HG03520 (cell line): ENCODE results near the gene CERS2.
"Not testable (repeated sequence)": the region's sequence is repeated elsewhere in the genome, so short reads cannot be mapped to it uniquely, and the experiment has no call there.

ENCODE experiments used
- ATAC-seq: cut with Tn5 transposase; IDR thresholded peaks from one replicate; pipeline ENCODE4 v1.9.1; 2021; ENCODE audit warnings: mild to moderate bottlenecking, moderate library complexity; ENCODE audit not compliant: unreplicated experiment

Gene CERS2

DNA sequence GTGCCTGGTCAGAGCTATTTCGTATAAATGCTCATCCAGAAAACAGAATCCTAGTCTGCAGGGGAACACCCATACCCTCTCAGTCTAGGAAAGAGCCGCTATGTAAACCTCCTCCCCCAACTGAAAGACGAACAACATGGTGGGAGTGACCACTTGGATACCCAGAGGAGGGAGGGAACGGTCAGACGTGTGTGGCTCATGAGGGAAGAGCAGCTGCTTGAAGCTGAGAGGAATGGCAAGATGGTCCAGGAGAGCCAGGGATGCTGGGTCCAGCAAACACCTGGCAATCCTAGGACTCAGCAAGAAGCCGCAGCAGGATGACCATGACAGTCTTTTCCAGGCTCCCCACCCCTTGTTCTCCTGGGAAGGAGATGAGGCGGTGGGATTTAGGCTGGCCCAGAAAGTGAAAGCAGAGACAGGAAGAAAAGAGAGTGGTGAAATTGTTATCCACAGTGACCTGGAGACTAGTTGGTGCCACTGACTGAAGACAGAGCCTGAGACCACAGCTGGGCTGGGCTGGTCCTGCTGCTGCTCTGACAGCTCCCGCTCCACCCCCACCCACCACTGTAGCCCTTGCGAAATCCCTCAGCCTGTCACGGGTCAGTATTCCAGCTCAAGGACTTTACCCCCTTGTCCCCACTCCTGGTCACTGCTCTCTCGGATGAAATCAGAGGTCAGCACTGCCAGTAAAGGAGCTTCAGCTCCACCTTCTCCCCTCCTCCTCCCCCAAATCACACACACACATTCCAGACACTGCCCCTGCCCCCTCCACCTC, 3.6 kb downstream of the CERS2 start:
- ATAC-seq: no peak

DNA sequence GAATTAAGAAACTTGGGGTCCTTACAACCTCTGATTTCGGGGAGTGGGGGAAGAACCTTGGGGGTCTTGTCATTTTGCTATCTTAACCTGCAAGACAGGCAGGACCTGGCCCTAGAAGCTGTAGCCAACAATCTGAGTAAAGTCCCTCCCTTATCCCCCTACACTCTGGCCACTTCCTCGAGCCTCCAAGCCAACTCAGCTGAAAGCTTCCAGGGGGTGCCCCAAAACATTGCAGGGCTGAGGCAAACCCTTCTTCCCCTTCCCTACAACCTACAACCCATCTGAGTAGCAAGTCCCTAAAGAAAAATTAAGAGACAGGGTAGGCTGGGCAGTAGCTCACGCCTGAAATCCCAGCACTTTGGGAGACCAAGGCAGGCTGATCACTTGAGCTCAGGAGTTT, 5.0 kb downstream of the CERS2 start:
- no peak for ATAC-seq

DNA sequence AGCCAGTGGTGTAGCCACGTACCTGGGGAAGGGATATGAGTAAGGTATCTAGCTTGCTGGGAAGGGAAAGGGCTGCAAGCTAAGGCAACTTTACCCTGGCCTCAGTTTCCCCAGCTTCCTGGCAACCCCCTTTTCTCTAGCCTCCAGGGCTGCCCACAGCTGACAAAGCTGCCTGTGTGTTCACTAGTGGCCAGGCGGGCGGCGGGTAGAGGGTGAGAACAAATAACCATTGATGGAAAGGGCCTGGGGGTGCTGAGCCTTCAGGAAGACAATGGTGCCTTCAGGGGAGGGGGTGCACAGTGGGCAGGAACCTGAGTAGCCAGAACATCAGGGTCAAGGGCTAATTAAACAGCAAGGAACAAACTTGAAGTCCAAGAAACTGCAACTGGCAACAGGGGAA, 6.1 kb downstream of the CERS2 start:
- no peak for ATAC-seq

DNA sequence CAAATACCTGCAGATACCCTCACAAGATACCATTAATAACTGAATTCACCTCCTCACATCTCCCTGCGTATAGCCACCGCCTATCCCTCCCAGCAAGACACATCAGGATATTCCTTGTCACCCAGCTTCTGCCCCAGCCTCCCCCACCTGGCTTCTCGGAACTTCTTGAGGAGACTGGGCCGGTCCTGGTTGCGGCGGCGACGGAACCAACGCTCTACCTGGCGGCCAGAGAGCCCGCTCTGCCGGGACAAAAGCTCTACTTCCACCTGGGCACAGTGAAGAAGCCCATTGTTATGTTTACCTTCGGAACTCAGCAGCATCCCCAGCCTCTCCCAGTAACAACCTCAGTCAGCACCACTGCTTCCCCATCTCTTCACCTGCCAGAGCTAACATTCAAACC, 6.7 kb downstream of the CERS2 start:
- no peak for ATAC-seq

DNA sequence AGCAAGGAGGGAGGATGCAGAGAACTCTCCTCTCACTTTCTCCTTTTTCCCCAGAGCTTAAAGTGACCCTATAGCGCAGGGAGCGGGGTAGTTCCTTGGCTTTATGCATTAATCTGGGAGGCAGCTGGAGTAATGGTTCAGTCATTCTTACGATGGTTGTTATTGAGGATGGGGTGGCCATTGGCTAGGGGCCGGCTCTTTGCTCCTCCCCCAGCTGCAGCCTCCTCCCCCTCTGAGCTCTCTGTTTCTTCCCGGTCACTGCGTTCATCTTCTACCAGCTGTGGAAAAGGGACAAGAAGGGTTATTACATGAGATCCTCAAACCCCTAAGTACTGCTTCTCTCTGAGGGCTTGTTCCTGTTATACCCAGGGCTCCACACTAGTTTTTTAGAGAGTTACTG, 8.6 kb downstream of the CERS2 start:
- ATAC-seq: no peak

DNA sequence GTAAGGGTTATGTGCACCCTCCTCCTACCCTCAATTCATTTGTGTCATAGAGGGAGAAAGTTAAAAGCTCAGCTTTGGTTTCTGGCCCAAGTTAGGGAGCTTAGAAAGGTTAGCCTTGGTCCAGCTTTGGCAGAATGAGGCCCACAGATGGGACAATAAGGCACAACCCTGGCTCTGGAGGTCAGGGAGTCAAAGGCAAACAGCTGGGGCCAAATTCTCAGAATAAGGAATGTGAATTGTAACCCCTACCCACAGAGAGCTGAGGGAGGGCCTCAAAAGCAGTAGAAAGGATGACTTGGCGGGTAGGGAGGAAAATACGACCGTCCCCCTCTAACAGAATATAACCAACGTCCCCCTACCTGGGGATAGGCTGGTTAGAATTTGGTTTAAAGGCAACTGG, 9.0 kb downstream of the CERS2 start:
- ATAC-seq: no peak

DNA sequence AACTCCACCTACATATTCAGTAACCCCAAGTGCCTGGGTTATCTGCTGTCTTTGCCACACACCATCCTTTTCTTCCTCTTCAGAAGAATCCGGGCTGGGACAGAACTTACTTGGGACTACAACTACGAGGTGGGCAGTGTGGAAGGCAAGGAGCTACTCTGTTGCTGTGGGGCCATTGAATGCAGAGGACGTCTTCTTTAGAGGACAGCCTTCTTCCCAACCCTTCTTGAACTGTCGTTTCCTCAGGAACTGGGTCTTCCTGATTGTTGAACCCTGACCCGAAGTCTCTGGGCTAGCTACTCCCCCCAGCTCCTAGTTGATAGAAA, 10.5 kb downstream of the CERS2 start:
- ATAC-seq: no peak

DNA sequence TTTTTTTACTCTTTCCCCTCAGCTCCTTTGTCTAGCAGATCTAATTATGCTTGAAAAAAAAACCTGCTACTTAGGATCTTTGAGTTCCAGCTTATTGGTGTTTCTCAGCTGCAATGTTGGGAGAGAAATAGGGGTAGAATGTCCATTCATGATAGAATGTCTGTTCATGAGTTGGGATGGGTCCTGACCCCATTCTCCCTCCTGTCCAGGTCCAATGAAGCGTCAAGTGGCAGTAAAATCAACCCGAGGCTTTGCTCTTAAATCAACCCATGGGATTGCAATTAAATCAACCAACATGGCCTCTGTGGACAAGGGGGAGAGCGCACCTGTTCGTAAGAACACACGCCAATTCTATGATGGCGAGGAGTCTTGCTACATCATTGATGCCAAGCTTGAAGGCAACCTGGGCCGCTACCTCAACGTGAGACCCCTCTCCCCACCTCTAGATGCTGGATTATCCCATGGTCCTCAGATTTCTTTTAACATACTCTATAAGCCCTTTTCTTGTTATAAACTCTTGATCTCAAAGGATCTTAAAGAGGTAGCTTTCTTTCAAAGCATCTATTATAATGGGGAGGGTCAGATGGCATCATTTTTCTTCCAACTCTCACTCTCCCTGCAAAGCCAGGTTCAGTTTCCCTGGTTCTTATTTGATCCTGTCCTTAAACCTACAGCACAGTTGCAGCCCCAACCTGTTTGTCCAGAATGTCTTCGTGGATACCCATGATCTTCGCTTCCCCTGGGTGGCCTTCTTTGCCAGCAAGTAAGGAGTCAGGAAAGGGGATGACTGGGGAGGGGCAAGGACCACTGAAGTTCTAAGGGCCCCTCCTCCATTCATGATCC, 11.1 kb downstream of the CERS2 start:
- ATAC-seq: no peak

DNA sequence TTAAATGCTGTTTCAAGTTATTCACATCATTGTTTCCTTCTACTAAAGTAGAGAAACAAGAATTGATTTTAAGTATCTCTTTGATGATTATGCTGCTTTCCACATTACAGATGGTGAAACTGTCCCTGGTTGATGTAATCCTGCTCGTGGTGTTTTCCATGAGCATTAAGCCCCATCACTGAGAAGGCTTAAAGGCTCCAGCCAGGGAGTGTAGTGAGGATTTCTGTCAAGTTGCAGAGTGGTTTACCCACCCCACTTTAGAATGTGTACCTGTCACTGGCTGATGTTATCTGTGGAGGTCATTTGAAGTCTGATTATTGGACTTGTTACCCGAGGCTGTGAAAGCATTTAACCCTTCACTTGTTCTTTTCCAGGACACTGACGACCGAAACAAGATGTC, 12.9 kb downstream of the CERS2 start:
- ATAC-seq: no peak

DNA sequence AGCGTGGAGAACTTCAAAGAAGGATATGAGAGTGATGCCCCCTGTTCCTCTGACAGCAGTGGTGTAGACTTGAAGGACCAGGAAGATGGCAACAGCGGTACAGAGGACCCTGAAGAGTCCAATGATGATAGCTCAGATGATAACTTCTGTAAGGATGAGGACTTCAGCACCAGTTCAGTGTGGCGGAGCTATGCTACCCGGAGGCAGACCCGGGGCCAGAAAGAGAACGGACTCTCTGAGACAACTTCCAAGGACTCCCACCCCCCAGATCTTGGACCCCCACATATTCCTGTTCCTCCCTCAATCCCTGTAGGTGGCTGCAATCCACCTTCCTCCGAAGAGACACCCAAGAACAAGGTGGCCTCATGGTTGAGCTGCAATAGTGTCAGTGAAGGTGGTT, 14.0 kb downstream of the CERS2 start:
- no peak for ATAC-seq

DNA sequence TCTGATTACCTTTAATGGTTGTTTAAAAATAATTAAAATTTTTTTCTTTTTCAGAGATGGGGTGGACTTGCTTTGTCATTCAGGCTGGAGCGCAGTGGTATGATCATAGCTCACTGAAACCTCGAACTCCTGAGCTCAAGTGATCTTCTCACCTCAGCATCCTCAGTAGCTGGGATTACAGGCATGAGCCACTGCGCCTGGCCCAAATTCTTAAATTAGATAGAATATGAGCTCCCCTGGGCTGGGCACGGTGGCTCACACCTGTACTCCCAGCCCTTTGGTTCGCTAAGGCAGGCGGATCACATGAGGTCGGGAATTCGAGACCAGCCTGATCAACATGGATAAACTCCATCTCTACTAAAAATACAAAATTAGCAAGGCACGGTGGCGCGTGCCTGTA, 17.0 kb downstream of the CERS2 start:
- no peak for ATAC-seq

DNA sequence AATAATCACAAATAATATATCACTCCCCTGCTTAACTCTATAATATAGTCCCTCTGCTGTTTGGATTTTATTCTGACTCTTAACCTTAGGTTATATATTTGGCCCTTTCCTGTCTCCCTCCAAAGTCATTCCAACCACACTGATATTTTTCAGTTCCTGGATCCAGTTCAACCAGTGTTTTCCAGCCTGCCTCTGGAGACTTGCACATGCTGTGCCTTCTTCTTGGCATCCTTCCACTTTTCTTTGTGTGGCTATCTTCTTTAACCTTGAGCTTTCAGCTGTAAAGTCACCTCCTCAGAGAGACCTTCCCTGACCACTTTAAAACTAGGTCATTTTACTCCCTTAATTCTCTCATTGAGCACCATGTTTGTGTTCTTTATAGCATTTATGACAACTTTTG, 19.4 kb downstream of the CERS2 start:
- no peak for ATAC-seq

DNA sequence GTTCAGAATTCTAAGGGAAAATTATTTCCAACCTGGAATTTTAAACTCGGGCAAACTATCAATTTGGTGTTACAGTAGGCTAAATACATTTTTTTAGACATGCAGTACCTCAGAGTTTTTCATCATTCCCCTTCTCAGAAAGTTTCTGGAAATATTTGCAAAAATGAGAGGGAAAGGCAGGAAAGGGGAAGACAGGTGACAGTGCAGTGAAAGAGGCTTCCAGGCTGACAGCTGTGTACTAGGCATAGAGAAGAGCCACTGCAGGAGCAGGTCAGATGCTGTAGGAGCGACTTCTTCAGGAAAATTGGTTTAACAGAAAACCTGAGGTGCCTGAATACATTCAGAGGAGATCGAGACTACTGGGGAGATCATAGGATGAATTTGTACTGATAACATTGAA, 19.9 kb downstream of the CERS2 start:
- no peak for ATAC-seq

DNA sequence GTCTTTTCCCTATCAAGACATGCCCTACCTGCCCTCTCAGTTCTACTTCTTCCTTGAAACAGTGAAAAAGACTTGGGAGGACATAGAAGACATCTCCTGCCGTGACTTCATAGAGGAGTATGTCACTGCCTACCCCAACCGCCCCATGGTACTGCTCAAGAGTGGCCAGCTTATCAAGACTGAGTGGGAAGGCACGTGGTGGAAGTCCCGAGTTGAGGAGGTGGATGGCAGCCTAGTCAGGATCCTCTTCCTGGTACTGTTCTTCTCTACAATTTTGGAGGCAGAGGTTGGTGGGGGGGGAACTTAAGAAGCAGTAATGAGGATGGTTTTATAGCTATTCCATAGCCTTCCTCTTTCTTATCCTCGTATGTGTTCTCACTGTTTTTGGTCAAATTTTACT, 29.8 kb downstream of the CERS2 start:
- no peak for ATAC-seq

DNA sequence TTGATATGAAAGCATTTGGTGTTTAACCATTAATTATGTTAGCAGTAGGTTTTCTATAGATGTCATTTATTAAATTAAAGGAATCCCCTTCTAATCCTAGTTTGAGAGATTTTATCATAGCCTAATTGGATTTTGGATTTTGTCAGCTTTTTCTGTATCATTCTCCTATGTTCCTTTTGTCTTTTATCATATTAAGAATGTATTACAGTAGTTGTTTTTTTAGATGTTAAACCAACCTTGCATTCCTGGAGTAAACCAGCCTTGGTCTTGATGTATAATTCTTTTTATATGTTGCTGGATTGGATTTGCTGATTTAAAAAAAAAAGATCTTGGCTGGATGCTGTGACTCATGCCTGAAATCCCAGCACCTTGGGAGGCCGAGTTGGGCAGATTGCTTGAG, 42.9 kb downstream of the CERS2 start:
- no peak for ATAC-seq

DNA sequence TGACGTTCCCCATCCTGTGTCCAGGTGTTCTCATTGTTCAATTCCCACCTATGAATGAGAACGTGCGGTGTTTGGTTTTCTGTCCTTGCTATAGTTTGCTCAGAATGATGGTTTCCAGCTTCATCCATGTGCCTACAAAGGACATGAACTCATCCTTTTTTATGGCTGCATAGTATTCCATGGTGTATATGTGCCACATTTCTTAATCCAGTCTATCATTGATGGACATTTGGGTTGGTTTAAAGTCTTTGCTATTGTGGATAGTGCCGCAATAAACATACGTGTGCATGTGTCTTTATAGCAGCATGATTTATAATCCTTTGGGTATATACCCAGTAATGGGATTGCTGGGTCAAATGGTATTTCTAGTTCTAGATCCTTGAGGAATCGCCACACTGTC, 45.9 kb downstream of the CERS2 start:
- not testable (repeated sequence) for ATAC-seq

DNA sequence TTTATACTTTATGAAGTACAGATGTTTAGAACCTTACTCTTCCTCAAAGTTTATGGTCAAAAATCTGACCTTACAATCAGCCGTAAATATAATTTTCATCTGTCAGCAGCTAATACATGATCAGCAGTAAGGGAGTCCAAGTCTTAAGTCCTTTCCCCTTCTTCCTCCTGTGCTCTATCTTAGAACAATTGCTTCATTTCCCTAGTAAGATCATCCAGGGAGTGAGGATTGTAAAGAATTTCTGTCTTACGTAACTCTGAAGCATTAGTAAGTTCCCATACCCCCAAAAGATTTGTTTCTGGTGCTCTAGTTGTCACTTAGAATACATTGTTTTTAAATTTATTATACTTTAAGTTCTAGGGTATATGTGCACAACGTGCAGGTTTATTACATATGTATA, 46.3 kb downstream of the CERS2 start:
- ATAC-seq: no peak

DNA sequence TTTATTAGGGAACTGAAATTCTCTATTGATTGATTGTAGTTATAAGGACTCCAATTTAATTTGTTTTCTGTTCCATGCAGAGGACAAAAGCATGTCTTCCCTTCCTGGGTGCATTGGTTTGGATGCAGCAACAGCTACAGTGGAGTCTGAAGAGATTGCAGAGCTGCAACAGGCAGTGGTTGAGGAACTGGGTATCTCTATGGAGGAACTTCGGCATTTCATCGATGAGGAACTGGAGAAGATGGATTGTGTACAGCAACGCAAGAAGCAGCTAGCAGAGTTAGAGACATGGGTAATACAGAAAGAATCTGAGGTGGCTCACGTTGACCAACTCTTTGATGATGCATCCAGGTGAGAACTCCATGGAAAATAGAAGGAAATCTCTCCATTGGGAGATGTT, 47.0 kb downstream of the CERS2 start:
- no peak for ATAC-seq

DNA sequence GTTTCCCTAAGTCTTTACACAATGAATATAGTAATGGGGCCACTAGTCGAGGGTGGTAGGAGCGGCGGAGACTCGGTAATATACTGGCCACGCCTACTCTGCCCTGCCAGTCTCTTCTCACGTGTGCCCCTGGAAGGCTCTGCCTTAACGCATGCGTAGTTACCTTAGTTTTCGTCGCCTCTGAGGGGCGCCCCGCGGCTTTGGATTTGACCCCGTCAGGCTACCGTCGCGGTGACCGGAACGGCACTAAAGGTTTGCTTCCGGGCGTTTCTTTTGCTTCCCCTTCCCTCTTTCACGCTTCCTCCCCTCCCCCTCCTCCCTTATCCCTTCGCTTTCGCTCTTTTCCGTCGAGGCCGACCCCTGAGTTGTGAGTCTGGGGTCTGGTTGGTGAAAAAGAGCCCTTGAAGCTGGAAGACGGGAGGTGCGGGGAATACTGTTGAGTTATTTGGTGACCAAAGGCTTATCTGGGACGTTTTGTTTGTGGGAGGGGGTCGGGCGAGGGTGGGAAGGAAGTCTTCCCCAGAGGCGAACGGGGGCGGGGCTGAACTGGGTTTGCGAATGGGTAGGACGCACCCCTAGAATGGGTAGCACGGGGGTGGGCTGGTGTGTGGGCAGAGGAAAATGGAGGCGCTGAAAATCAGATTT, 48.4 kb downstream of the CERS2 start, which contains the start of gene SETDB1:
Gene SETDB1 (plus strand): TSS at position 267 of the 645 bp plus-strand sequence. CDS start 1,352 bp downstream, outside the sequence.
- ATAC-seq: peak; percentile 83

DNA sequence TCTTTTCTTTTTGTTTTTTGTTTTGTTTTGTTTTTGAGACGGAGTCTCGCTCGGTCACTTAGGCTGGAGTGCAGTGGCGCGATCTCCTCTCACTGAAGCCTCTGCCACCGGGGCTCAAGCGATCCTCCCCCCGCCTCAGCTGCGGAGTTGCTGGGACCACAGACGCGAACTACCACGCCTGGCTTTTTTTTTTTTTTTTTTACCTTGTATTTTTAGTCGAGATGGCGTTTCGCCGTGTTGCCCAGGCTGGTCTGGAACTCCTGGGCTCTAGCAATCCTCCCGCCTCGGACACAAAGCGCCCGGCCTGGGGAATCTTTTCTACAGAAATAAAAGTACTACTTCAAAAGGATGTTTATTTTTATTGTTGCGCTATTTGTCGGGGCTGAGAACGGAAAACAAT, 49.6 kb downstream of the CERS2 start:
- no peak for ATAC-seq

DNA sequence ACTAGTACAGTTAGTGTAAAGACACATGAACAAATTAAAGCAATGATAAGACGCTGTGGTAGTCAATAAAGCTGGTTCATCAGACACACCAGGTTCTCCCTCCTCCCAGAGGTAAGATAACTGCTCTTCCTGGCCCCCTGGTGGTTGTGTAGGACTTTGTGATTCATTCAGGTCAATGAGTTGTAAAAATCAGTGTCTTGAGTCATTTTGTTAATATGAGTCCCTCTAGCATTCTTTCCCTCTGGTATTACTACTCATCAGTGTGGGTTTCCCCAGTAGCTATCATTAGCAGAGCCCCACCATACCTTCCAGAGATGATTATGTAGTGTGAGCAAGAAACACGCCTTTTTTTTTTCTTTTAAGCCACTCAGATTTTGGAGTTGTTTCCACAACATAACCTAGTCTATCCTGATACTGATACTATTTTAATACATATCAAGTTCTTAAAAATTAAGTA, 52.1 kb downstream of the CERS2 start:
- peak; percentile 50 for ATAC-seq

DNA sequence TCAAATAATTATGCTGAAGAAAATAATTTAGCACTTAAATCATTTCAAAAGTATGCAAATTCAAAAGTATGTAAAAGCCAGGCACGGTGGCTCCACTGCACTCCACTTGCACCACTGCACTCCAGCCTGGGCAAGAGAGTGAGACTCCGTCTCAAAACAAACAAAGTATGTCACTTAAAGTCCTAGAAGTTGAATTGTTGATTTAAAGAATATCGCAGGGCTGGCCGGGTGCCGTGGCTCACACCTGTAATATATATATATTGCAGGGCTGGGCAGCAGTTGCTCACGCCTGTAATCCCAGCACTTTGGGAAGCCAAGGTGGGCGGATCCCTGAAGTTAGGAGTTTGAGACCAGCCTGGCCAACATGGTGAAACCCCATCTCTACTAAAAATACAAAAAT, 57.2 kb downstream of the CERS2 start:
- ATAC-seq: no peak
